Right lobe of liver (tissue), 4 donors: ENCODE data around the gene PCGF1.

Source experiments
- POLR2A ChIP-seq: fragments of 450-650 bp; IDR thresholded peaks from one replicate; pipeline ENCODE4 v1.6.1; 2017; ENCODE audit warnings: antibody characterized with exemption, mild to moderate bottlenecking
- TF ChIP-seq, protein P1 (sequence below), 4 donors: fragments of 200-600 bp in 3 of 4; fragments of 450-650 bp in 1 of 4; IDR thresholded peaks; one replicate each; pipeline versions ENCODE4 v1.5.1 to v1.8.0; 2016 to 2022; ENCODE audit warnings: antibody characterized with exemption in 4 of 4, mild to moderate bottlenecking in 2 of 4
- donor health status: DM: no; HTN: no; CAD: no.
- donor health status: DM: no; HTN: no; CAD: no.
- donor health status: DM: no; HTN: yes; CAD: no.

DNA sequence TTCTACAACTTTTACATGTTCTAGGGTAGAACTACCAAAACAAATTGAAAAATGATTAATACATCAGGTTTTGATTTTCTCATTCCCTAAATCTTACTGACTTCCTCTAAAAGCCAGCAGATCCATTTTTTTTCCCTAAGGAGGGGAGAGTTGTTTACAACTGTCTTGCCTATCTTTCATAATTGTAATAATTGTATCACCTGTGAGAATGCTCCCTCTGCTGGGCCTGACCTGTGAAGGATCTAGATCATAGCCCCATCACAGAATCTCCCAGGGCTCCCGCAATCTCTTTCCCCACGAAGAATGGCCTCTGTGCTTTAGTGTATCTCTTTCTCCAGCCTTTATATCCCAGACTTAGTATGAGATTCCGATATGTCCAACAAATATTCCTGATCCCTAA, 37.1 kb upstream of the PCGF1 start:
- TF ChIP-seq, protein P1, sequence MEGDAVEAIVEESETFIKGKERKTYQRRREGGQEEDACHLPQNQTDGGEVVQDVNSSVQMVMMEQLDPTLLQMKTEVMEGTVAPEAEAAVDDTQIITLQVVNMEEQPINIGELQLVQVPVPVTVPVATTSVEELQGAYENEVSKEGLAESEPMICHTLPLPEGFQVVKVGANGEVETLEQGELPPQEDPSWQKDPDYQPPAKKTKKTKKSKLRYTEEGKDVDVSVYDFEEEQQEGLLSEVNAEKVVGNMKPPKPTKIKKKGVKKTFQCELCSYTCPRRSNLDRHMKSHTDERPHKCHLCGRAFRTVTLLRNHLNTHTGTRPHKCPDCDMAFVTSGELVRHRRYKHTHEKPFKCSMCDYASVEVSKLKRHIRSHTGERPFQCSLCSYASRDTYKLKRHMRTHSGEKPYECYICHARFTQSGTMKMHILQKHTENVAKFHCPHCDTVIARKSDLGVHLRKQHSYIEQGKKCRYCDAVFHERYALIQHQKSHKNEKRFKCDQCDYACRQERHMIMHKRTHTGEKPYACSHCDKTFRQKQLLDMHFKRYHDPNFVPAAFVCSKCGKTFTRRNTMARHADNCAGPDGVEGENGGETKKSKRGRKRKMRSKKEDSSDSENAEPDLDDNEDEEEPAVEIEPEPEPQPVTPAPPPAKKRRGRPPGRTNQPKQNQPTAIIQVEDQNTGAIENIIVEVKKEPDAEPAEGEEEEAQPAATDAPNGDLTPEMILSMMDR (IDR thresholded peaks at IDR 0.05), result peak in 3 of 4 donors; percentile 13 to 28 (median 22)
- TF ChIP-seq POLR2A, result no peak
